ENCODE data around the gene NOL4L. TPM values are rescaled to one million over a fixed set of nuclear protein-coding genes. Genes with fewer than 3 reads are reported as not detected.

Gene NOL4L
- total RNA-seq, 1 donor from 2014 or later: 90.6 TPM

DNA sequence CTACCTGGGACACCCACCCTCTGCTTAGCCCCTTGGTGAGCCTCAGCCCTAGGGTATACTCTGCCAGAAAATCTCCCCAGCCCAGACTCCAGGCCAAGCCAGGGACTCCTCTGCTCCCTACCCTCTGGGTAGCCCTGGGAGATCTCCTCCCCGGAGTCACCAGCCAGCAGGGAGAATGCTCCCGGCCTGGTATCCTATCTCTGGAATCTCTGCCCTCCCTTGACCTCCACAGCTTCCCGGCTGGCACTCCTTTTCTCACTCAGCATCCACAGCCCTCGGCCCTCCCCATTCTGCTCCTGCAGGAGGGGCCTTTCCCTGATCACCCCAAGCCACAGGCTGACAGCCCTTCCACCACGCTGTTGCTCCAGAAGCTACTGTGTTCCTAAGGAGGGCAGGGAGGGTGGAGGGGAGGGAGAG lies 22.6 kb downstream of the NOL4L start:
- TF ChIP-seq, protein P1, sequence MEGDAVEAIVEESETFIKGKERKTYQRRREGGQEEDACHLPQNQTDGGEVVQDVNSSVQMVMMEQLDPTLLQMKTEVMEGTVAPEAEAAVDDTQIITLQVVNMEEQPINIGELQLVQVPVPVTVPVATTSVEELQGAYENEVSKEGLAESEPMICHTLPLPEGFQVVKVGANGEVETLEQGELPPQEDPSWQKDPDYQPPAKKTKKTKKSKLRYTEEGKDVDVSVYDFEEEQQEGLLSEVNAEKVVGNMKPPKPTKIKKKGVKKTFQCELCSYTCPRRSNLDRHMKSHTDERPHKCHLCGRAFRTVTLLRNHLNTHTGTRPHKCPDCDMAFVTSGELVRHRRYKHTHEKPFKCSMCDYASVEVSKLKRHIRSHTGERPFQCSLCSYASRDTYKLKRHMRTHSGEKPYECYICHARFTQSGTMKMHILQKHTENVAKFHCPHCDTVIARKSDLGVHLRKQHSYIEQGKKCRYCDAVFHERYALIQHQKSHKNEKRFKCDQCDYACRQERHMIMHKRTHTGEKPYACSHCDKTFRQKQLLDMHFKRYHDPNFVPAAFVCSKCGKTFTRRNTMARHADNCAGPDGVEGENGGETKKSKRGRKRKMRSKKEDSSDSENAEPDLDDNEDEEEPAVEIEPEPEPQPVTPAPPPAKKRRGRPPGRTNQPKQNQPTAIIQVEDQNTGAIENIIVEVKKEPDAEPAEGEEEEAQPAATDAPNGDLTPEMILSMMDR (IDR thresholded peaks at IDR 0.05; ENCODE audit: unreplicated experiment): no peak
- H3K27ac Mint-ChIP-seq: peak overlapping the region; percentile 57
- peaks cover 30% of the 10 kb centered on the region for H3K4me1 Mint-ChIP-seq
- no peak for DNase-seq (ENCODE audit: low spot score in 2 of 2, unreplicated experiment in 2 of 2)
- H3K9me3 Mint-ChIP-seq: no peaks in the 10 kb centered on the region
- no peaks in the 10 kb centered on the region for H3K27me3 Mint-ChIP-seq (ENCODE audit: low read depth)
- H3K4me3 Mint-ChIP-seq: no peak overlapping the region
- no peaks in the 10 kb centered on the region for H3K36me3 Mint-ChIP-seq

DNA sequence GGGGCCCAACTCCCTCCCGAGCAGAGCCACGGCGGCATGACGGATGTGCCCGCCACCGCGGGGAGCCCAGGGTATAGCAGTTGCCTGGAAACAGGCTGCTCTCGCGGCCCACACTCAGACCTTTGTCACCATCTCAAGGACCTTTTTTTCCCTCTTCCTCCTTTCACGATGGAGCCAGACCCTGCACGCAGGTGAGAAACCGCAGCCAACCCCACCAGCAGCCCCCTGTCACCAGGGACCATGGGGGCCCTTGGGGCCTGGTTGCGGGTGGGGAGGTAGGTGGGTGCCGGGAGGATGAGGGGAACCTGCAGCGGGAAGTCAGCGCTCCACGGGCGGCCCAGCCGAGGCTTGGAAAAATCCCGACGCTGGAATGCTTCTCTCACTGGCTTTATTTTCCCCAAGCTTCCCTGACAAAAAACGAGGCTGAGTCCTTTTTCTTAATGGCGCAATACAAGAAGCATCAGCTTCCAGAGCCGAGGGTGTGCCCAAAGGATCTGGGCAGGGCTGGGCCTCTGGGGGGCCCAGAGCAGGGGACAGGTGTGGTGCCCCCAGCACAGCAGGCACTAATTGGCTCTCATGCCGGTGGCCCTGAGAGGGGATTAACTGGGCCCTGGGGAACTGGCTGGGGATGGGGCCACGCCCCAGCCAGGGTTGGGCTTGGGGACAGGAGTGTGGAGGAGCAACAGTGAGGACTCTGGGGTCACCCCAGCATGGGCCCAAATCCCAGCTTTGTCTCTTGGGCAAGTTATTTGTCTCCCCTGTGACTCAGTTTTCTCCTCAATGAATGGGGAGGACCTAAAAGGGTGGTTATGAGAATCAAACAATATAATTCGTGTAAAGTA lies 23.9 kb downstream of the NOL4L start:
- Mint-ChIP-seq H3K27me3 (ENCODE audit: low read depth) (no peaks in the 10 kb centered on the region), H3K27ac (peak overlapping the region; percentile 76), H3K4me3 (no peak overlapping the region), H3K36me3 (peaks cover 6% of the 10 kb centered on the region), H3K4me1 (peaks cover 30% of the 10 kb centered on the region), H3K9me3 (no peaks in the 10 kb centered on the region)
- no peak for DNase-seq (ENCODE audit: low spot score in 2 of 2, unreplicated experiment in 2 of 2)
- TF ChIP-seq, protein P1 (IDR thresholded peaks at IDR 0.05; ENCODE audit: unreplicated experiment): no peak

DNA sequence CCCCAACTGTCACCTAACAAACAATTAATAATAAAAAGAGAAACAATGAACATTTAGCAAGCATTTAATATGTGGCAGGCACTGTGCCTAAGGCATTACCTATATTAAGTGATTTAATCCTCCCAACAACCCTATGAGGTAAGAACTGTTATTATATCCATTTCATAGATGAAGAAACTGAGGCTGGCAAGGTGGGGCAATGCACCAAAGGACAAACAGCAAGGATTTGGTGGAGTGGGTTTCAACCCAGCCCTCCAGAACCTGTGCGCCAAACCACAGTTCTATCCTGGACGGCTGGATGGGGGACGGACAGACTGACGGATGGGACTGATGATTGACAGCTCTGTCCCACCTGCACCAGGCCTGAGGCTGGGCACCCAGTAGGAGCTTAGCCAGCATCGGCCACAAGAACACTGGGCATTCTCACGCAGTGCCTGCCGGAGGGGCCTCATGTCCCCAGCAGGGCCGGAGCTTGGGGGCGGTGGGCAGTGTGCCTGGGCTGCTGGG lies 24.6 kb downstream of the NOL4L start:
- Mint-ChIP-seq H3K27me3 (ENCODE audit: low read depth) (no peaks in the 10 kb centered on the region), H3K4me3 (no peak overlapping the region), H3K36me3 (peaks cover 10% of the 10 kb centered on the region), H3K27ac (no peak overlapping the region), H3K4me1 (peaks cover 30% of the 10 kb centered on the region), H3K9me3 (peaks cover 1% of the 10 kb centered on the region)
- TF ChIP-seq, protein P1 (IDR thresholded peaks at IDR 0.05; ENCODE audit: unreplicated experiment): no peak
- no peak for DNase-seq (ENCODE audit: low spot score in 2 of 2, unreplicated experiment in 2 of 2)

DNA sequence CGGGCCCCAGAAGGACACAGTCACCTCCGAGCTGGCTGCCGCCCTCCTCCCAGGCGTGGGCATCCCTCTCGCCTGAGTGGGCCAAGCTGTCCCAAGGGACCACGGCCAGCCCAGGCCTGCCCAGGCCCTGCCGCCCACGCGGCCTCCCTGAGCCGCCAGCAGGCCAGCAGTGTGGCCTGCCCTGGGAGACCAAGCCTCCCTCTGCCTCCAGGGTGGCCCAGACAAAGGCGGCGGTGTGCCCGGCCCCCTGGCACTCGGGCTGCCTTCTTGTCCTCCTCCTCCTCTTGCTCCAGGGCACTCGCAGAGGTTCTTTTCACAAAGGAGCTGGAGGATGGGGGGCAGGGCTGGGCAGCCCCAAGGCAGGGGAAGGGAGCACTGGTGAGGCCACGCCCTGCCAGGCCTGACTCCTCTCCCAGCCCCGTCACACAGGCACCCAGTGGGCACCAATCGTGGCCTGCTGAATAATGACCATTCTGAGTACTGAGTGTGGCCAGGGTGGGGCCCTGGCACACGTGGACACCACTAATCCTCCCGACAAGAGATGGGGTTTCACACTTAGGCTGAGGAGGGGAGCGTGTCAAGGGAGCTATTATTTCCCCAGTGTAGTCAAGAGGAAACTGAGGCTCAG lies 25.3 kb downstream of the NOL4L start:
- Mint-ChIP-seq H3K27me3 (ENCODE audit: low read depth) (no peaks in the 10 kb centered on the region), H3K27ac (no peak overlapping the region), H3K4me1 (peaks cover 30% of the 10 kb centered on the region), H3K36me3 (peaks cover 12% of the 10 kb centered on the region), H3K4me3 (no peak overlapping the region), H3K9me3 (peaks cover 4% of the 10 kb centered on the region)
- TF ChIP-seq, protein P1 (IDR thresholded peaks at IDR 0.05; ENCODE audit: unreplicated experiment): no peak
- no peak for DNase-seq (ENCODE audit: low spot score in 2 of 2, unreplicated experiment in 2 of 2)

DNA sequence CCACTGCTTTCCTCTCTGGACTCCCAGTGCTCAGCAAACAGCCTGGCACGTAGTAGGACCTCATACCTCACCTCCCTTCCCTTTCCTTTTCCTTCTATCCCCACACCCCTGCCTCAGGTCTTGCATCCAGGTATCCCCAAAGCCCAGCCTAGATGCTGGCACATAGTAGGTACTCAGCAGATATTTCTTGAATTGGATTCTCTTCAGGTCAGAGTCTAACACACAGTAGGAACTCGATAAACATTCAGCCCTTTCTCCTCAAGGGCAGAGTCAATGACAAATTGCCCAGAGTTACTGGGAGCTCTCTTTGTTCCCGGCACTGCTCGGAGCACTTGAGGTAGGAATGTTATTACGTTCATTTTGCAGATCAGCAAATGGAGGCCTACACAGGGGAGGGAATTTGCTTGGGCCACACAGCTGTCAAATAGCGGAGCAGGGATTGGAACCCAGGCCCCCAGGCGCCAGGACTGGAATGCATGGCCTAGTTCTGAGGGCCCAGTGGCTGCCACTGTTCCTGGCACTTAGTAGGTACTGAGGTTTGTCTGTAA lies 25.9 kb downstream of the NOL4L start:
- no peak for DNase-seq (ENCODE audit: low spot score in 2 of 2, unreplicated experiment in 2 of 2)
- Mint-ChIP-seq H3K27me3 (ENCODE audit: low read depth) (no peaks in the 10 kb centered on the region), H3K27ac (peak overlapping the region; percentile 53), H3K4me3 (no peak overlapping the region), H3K4me1 (peaks cover 30% of the 10 kb centered on the region), H3K36me3 (peaks cover 12% of the 10 kb centered on the region), H3K9me3 (peaks cover 4% of the 10 kb centered on the region)
- TF ChIP-seq, protein P1 (IDR thresholded peaks at IDR 0.05; ENCODE audit: unreplicated experiment): no peak
